K562 (cell line): Measurements from ENCODE around the gene LRRC26. TPM values are rescaled to one million over a fixed set of nuclear protein-coding genes. Genes with fewer than 3 reads are reported as not detected.
A peak's percentile ranks its signal among the peaks of the same experiment; 100 is the strongest.

Experiments used
- ARID2 ChIP-seq: fragments of 450-650 bp; IDR thresholded peaks from 2 replicates; pipeline ENCODE4 v1.6.1; 2017; ENCODE audit warnings: antibody characterized with exemption, mild to moderate bottlenecking
- BRF1 ChIP-seq: IDR thresholded peaks from 3 replicates; pipeline ENCODE4 v1.6.1; 2011; ENCODE audit warnings: borderline replicate concordance, mild to moderate bottlenecking; ENCODE audit not compliant: insufficient read length; ENCODE audit errors: extremely low read depth
- HES1 ChIP-seq: fragments of 450-650 bp; IDR thresholded peaks from 2 replicates; pipeline ENCODE4 v1.6.1; 2016; ENCODE audit warnings: low read depth, mild to moderate bottlenecking, moderate library complexity
- HNRNPH1 ChIP-seq: fragments of 200-400 bp; formaldehyde crosslinking; optimal IDR thresholded peaks from 2 replicates; pipeline ENCODE3; 2017; ENCODE audit warnings: low read depth, mild to moderate bottlenecking, low read length, moderate library complexity
- KLF13 ChIP-seq: fragments of 450-650 bp; IDR thresholded peaks from 2 replicates; pipeline ENCODE4 v1.6.1; 2016; ENCODE audit warnings: missing genetic modification characterization, low read depth, mild to moderate bottlenecking, missing compliant biosample characterization, moderate library complexity, borderline replicate concordance
- MAZ ChIP-seq, 2 experiments: fragments of 450-650 bp in 1 of 2; sonication (generic) in 1 of 2; formaldehyde crosslinking; IDR thresholded peaks in 1 of 2; conservative IDR thresholded peaks in 1 of 2; 2 replicates each; pipeline versions ENCODE4 v1.4.0 to v1.5.0; 2020; ENCODE audit warnings: mild to moderate bottlenecking in 1 of 2, missing genetic modification reagents in 1 of 2
- MTF1 ChIP-seq: fragments of 250-450 bp; sonication (Bioruptor Pico); IDR thresholded peaks from 2 replicates; pipeline ENCODE4 v1.9.0; 2021; ENCODE audit warnings: moderate library complexity, mild to moderate bottlenecking, inconsistent platforms, borderline replicate concordance
- NR2C2 ChIP-seq, 2 experiments: fragments of 200-800 bp in 1 of 2; sonication (Bioruptor generic) in 1 of 2; sonication (generic) in 1 of 2; formaldehyde crosslinking in 1 of 2; IDR thresholded peaks; 2 replicates each; pipeline versions ENCODE4 v1.6.1 to v1.8.0; 2016 to 2022; ENCODE audit warnings: mild to moderate bottlenecking in 1 of 2, missing compliant biosample characterization in 1 of 2, missing genetic modification characterization in 1 of 2, missing genetic modification reagents in 1 of 2
- PKNOX1 ChIP-seq: fragments of 450-650 bp; IDR thresholded peaks from 2 replicates; pipeline ENCODE4 v1.6.1; 2016
- PRDM10 ChIP-seq: fragments of 450-650 bp; IDR thresholded peaks from 2 replicates; pipeline ENCODE4 v1.6.1; 2018; ENCODE audit not compliant: partially characterized antibody
- SIN3A ChIP-seq, 2 experiments: fragments of 150-350 bp in 1 of 2; IDR thresholded peaks; 2 replicates each; pipeline ENCODE4 v1.6.1; 2011 to 2016; ENCODE audit warnings: borderline replicate concordance in 2 of 2, low read depth in 2 of 2, low read length in 2 of 2, mild to moderate bottlenecking in 2 of 2, moderate library complexity in 2 of 2; ENCODE audit not compliant: control insufficient read depth in 1 of 2
- SREBF1 ChIP-seq: fragments of 150-350 bp; IDR thresholded peaks from 2 replicates; pipeline ENCODE4 v1.6.1; 2014; ENCODE audit warnings: antibody characterized with exemption, low read depth, low read length, borderline replicate concordance
- SRSF3 ChIP-seq: fragments of 200-400 bp; formaldehyde crosslinking; IDR thresholded peaks from 2 replicates; pipeline ENCODE4 v1.6.1; 2016; ENCODE audit warnings: mild to moderate bottlenecking, low read length, moderate library complexity; ENCODE audit not compliant: insufficient read depth
- TEAD4 ChIP-seq, 2 experiments: sonication (generic) in 1 of 2; formaldehyde crosslinking in 1 of 2; IDR thresholded peaks; 2 replicates each; pipeline versions ENCODE4 v1.6.1 to v1.8.0; 2012 to 2022; ENCODE audit warnings: borderline replicate concordance in 1 of 2, inconsistent platforms in 1 of 2, low read length in 1 of 2, mild to moderate bottlenecking in 1 of 2, missing genetic modification reagents in 1 of 2
- ZBTB7A ChIP-seq: IDR thresholded peaks from 2 replicates; pipeline ENCODE4 v1.6.1; 2011; ENCODE audit warnings: low read depth, mild to moderate bottlenecking, low read length, moderate library complexity, borderline replicate concordance; ENCODE audit not compliant: control insufficient read depth
- ZNF263 ChIP-seq: sonication (generic); formaldehyde crosslinking; IDR thresholded peaks from 2 replicates; pipeline ENCODE4 v1.8.0; 2022; ENCODE audit warnings: mild to moderate bottlenecking, missing genetic modification reagents, borderline replicate concordance
- ZNF274 ChIP-seq: IDR thresholded peaks from 2 replicates; pipeline ENCODE4 v1.6.1; 2011; ENCODE audit warnings: low read depth, mild to moderate bottlenecking, low read length, moderate library complexity, borderline replicate concordance
- ZNF668 ChIP-seq: fragments of 250-450 bp; sonication (Bioruptor Pico); IDR thresholded peaks from 2 replicates; pipeline ENCODE4 v1.8.0; 2022; ENCODE audit warnings: mild to moderate bottlenecking, inconsistent platforms
- polyA plus RNA-seq, 8 experiments: library from polyadenylated mRNA; depleted of rRNA in 4 of 8; stranded (reverse) in 5 of 8; unstranded in 3 of 8; fragments of >200 nt; fragmentation: Nextera tagmentation in 2 of 8; fragmentation: Illumina TruSeq in 1 of 8; extraction: Ambion mirVana in 2 of 8; extraction: Trizol in 1 of 8; gene quantifications; 2 replicates each; pipeline versions ENCODE4 v1.2.1 to v1.2.3, GENCODE V29; 2011 to 2014; ENCODE audit warnings: inconsistent platforms in 1 of 8, missing spikeins in 1 of 8
- total RNA-seq, 7 experiments: library from RNA; depleted of rRNA in 6 of 7; stranded (reverse); fragments of >200 nt in 6 of 7; fragmentation: Illumina TruSeq in 2 of 7; extraction: Trizol in 2 of 7; gene quantifications; 2 replicates each; pipeline versions ENCODE4 v1.2.1 to v1.2.3, GENCODE V29; 2011 to 2021; ENCODE audit warnings: low replicate concordance in 1 of 7

The LRRC26 gene
- total and polyA plus RNA-seq, 9 of the 15 experiments (the other 6 are each of a cell fraction or from before 2014, with no cell fraction given), result not detected

- peak; percentile 26; the same call in 1 of the 2 replicates for TF ChIP-seq ZNF668 (CRISPR knock-in tag)
- TF ChIP-seq HES1, result no peak
- no peak for TF ChIP-seq KLF13
- TF ChIP-seq SRSF3, result no peak
- TF ChIP-seq ARID2, result no peak
- TF ChIP-seq PRDM10, result no peak
- TF ChIP-seq TEAD4 (IDR thresholded peaks at IDR 0.05; ENCODE audit: low read length), result no peak
- no peak for TF ChIP-seq TEAD4 (CRISPR knock-in tag; IDR thresholded peaks at IDR 0.05; ENCODE audit: borderline replicate concordance)
- TF ChIP-seq ZNF274, result no peak
- TF ChIP-seq PKNOX1, result peak; percentile 73
- no peak for TF ChIP-seq BRF1
- no peak for TF ChIP-seq MTF1 (CRISPR knock-in tag)
- no peak for TF ChIP-seq HNRNPH1
- TF ChIP-seq ZBTB7A, result peak; percentile 94; the same call in 1 of the 2 replicates
- TF ChIP-seq SREBF1, result 0 out of 2 replicates have a peak, but pooled peaks have one; percentile 25
- TF ChIP-seq ZNF263, result no peak
- peak; percentile 52 to 82; a peak in 3 of 4 replicates for TF ChIP-seq MAZ (CRISPR knock-in tag; conservative IDR thresholded peaks at IDR 0.05 in 1 of 2, IDR thresholded peaks at IDR 0.05 in 1 of 2)
- TF ChIP-seq NR2C2 (CRISPR knock-in tag; IDR thresholded peaks at IDR 0.05), result no peak
- TF ChIP-seq NR2C2 (tag; IDR thresholded peaks at IDR 0.05), result peak; percentile 49; the same call in 1 of the 2 replicates
- TF ChIP-seq SIN3A (IDR thresholded peaks at IDR 0.05; ENCODE audit: borderline replicate concordance in 2 of 2, control insufficient read depth in 1 of 2, low read depth in 2 of 2, low read length in 2 of 2), result peak in 1 of 2 experiments; percentile 84; a peak in 1 of 4 replicates
These were observed 30.7 kb upstream of the LRRC26 start, which contains the start of gene TPRN (continued) for GRCh38 chr9:137200311-137201204.
